ENCODE results near the gene ACOT7.
A peak's percentile ranks its signal among the peaks of the same experiment; 100 is the strongest.

Gene ACOT7

GRCh38 chr1:6273380-6273891, 120.1 kb downstream of the ACOT7 start:
- H3K9me3 Mint-ChIP-seq = no peaks in the 10 kb centered on the region
- TF ChIP-seq CTCF (IDR thresholded peaks at IDR 0.05; ENCODE audit: unreplicated experiment in 3 of 3) = no peak
- H3K27me3 Mint-ChIP-seq (ENCODE audit: low read depth) = no peaks in the 10 kb centered on the region
- H3K36me3 Mint-ChIP-seq (ENCODE audit: low read depth) = no peaks in the 10 kb centered on the region
- H3K27ac Mint-ChIP-seq = peak overlapping the region; percentile 82 to 95 (median 92)
- H3K4me1 Mint-ChIP-seq = peaks cover 76% of the 10 kb centered on the region
- H3K4me3 Mint-ChIP-seq = peak overlapping the region; percentile 4 to 53 (median 41)

- peak in 1 of 3 experiments; percentile 15 for TF ChIP-seq CTCF (IDR thresholded peaks at IDR 0.05; ENCODE audit: unreplicated experiment in 3 of 3)
- no peak overlapping the region for H3K4me3 Mint-ChIP-seq
- no peaks in the 10 kb centered on the region for H3K9me3 Mint-ChIP-seq
- H3K4me1 Mint-ChIP-seq = peaks cover 76% of the 10 kb centered on the region
- H3K27ac Mint-ChIP-seq = peak overlapping the region; percentile 82 to 95 (median 92)
- H3K27me3 Mint-ChIP-seq (ENCODE audit: low read depth) = peaks cover 2% of the 10 kb centered on the region
- H3K36me3 Mint-ChIP-seq (ENCODE audit: low read depth) = no peaks in the 10 kb centered on the region
Observed at GRCh38 chr1:6272868-6273267, 120.7 kb downstream of the ACOT7 start.

- H3K36me3 Mint-ChIP-seq (ENCODE audit: low read depth) = no peaks in the 10 kb centered on the region
- H3K4me3 Mint-ChIP-seq = no peak overlapping the region
- peak overlapping the region; percentile 82 to 95 (median 92) for H3K27ac Mint-ChIP-seq
- H3K9me3 Mint-ChIP-seq = no peaks in the 10 kb centered on the region
- TF ChIP-seq CTCF (IDR thresholded peaks at IDR 0.05; ENCODE audit: unreplicated experiment in 3 of 3) = no peak
- peaks cover 5% of the 10 kb centered on the region for H3K27me3 Mint-ChIP-seq (ENCODE audit: low read depth)
- H3K4me1 Mint-ChIP-seq = peaks cover 76% of the 10 kb centered on the region
Observed at GRCh38 chr1:6272452-6272851, 121.1 kb downstream of the ACOT7 start.

- peaks cover 79% of the 10 kb centered on the region for H3K4me1 Mint-ChIP-seq
- H3K27me3 Mint-ChIP-seq (ENCODE audit: low read depth) = peaks cover 5% of the 10 kb centered on the region
- TF ChIP-seq CTCF (IDR thresholded peaks at IDR 0.05; ENCODE audit: unreplicated experiment in 3 of 3) = no peak
- no peaks in the 10 kb centered on the region for H3K36me3 Mint-ChIP-seq (ENCODE audit: low read depth)
- peak overlapping the region; percentile 92 to 95 (median 93) for H3K27ac Mint-ChIP-seq
- no peaks in the 10 kb centered on the region for H3K9me3 Mint-ChIP-seq
- H3K4me3 Mint-ChIP-seq = peak overlapping the region; percentile 42 to 60 (median 56)
Observed at GRCh38 chr1:6271554-6271953, 122.0 kb downstream of the ACOT7 start.

- H3K36me3 Mint-ChIP-seq (ENCODE audit: low read depth) = no peaks in the 10 kb centered on the region
- peak overlapping the region; percentile 92 to 95 (median 93) for H3K27ac Mint-ChIP-seq
- no peaks in the 10 kb centered on the region for H3K9me3 Mint-ChIP-seq
- peaks cover 5% of the 10 kb centered on the region for H3K27me3 Mint-ChIP-seq (ENCODE audit: low read depth)
- peak overlapping the region in 2 of 3 experiments; percentile 36 to 53 for H3K4me3 Mint-ChIP-seq
- peaks cover 79% of the 10 kb centered on the region for H3K4me1 Mint-ChIP-seq
- TF ChIP-seq CTCF (IDR thresholded peaks at IDR 0.05; ENCODE audit: unreplicated experiment in 3 of 3) = no peak
Observed at GRCh38 chr1:6271006-6271405, 122.6 kb downstream of the ACOT7 start.

- Mint-ChIP-seq H3K4me1 (peaks cover 82% of the 10 kb centered on the region), H3K27me3 (ENCODE audit: low read depth) (peaks cover 5% of the 10 kb centered on the region), H3K4me3 (peak overlapping the region; percentile 47 to 67 (median 61)), H3K9me3 (no peaks in the 10 kb centered on the region), H3K36me3 (ENCODE audit: low read depth) (no peaks in the 10 kb centered on the region), H3K27ac (peak overlapping the region; percentile 92 to 95 (median 93))
- no peak for TF ChIP-seq CTCF (IDR thresholded peaks at IDR 0.05; ENCODE audit: unreplicated experiment in 3 of 3)
Observed at GRCh38 chr1:6270401-6270800, 123.2 kb downstream of the ACOT7 start.
